ENCODE results near the gene AHNAK.
A peak's percentile ranks its signal among the peaks of the same experiment; 100 is the strongest.

The AHNAK gene

DNA sequence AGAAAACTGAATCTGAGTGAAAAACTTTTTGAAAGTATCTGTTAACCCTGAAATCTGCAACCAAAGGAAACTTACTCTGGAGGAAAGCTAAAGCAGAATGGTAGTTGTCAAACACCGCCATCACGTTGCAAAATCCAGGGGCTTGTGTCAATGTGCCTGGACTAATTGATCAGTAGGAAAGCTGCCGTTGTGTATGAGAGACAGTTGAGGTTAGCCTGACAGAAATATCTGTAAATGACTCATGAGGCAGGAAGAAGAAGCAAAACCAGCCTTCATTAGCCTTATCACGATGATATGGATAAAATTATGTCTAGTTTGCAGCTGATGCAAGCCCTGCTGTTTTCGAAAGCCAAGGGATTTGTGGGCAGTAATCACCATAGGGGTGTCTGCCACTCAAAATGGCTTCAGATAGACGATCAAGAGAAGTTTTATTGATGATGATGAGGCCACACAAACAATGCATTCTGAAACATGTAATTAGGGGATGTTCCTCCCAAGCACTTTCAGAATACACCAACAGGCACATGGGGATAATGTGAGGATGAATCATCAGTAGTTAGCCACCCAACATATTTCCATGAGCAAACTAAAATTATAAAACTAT, 118.9 kb downstream of the AHNAK start:
- TF ChIP-seq, protein P1, sequence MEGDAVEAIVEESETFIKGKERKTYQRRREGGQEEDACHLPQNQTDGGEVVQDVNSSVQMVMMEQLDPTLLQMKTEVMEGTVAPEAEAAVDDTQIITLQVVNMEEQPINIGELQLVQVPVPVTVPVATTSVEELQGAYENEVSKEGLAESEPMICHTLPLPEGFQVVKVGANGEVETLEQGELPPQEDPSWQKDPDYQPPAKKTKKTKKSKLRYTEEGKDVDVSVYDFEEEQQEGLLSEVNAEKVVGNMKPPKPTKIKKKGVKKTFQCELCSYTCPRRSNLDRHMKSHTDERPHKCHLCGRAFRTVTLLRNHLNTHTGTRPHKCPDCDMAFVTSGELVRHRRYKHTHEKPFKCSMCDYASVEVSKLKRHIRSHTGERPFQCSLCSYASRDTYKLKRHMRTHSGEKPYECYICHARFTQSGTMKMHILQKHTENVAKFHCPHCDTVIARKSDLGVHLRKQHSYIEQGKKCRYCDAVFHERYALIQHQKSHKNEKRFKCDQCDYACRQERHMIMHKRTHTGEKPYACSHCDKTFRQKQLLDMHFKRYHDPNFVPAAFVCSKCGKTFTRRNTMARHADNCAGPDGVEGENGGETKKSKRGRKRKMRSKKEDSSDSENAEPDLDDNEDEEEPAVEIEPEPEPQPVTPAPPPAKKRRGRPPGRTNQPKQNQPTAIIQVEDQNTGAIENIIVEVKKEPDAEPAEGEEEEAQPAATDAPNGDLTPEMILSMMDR (IDR thresholded peaks at IDR 0.05; ENCODE audit: extremely low read depth, missing control alignments), result no peak
- DNase-seq (ENCODE audit: low spot score), result peak; percentile 37

DNA sequence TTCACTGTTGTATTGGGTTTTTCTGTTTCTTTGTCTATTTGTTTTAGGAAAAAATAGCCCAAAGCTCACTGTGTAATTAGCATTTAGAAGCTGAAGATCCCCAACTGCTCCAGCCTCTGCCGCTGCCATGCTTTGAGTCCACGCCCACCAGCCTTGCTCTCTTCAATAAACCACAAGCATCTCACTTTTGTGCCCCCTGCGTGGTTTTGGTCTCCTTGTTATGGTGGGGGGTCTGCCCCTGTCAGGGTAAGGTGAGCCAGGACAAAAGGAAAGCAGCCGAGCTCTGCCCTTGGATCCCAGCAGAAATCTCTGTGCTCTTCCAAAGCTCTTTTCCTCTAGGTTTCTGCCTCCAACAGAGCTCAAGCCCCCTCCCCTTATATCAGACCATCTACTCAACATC, 123.6 kb downstream of the AHNAK start:
- no peak for DNase-seq (ENCODE audit: low spot score)
- TF ChIP-seq, protein P1 (IDR thresholded peaks at IDR 0.05; ENCODE audit: extremely low read depth, missing control alignments), result no peak

DNA sequence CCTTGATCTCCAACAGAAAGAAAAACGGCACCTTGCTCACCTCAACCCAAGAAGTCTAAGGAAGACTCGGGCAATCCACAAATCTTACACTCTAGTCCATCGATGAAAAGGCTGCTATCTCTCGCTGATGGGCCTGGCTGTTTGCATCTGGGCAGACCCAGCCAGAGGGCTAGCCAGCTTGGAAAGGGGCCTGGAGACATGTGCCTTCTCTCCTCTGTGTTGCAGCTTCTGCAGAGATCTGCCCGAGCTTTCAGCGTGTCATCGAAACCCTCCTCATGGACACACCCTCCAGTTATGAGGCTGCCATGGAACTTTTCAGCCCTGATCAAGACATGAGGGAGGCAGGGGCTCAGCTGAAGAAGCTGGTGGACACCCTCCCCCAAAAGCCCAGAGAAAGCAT, 124.6 kb downstream of the AHNAK start:
- DNase-seq (ENCODE audit: low spot score), result no peak
- TF ChIP-seq, protein P1 (IDR thresholded peaks at IDR 0.05; ENCODE audit: extremely low read depth, missing control alignments), result no peak

DNA sequence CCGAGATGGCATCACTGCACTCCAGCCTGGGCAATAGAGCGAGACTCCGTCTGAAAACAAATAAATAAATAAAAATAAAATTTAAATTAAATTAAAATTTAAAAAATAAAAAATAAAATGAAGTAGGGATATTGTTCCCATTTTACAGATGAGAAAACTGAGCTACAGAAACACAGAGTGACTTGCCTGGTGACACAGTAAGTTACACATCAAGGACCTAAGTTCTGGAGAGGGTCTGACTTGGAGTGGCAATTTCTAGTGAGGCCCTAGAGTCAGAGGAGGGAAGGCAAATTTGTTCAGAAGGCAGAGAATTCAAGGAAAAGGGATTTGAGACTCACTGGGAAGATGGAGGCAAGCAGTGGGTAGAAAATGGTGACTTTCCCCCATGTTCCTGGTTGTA, 125.7 kb downstream of the AHNAK start:
- TF ChIP-seq, protein P1 (IDR thresholded peaks at IDR 0.05; ENCODE audit: extremely low read depth, missing control alignments), result no peak
- no peak for DNase-seq (ENCODE audit: low spot score)

DNA sequence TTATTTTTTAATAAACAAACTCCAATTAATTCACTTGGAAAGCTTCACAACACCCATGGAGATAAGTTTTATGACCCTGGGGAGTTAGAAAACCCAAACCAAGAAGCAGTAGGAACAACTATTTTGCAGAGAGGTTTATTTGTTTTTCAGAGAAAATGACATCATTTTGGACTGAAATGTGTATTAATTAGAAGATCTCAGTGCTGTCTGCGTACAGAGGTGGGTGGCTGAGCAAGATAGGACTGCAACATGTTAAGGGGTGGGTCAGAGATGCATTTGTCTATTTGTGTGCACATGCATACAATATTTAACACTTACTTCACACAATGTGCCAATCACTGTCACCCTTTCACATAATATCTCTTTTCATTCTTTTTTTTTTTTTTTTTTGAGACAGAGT, 126.7 kb downstream of the AHNAK start:
- TF ChIP-seq, protein P1 (IDR thresholded peaks at IDR 0.05; ENCODE audit: extremely low read depth, missing control alignments), result no peak
- DNase-seq (ENCODE audit: low spot score), result no peak

DNA sequence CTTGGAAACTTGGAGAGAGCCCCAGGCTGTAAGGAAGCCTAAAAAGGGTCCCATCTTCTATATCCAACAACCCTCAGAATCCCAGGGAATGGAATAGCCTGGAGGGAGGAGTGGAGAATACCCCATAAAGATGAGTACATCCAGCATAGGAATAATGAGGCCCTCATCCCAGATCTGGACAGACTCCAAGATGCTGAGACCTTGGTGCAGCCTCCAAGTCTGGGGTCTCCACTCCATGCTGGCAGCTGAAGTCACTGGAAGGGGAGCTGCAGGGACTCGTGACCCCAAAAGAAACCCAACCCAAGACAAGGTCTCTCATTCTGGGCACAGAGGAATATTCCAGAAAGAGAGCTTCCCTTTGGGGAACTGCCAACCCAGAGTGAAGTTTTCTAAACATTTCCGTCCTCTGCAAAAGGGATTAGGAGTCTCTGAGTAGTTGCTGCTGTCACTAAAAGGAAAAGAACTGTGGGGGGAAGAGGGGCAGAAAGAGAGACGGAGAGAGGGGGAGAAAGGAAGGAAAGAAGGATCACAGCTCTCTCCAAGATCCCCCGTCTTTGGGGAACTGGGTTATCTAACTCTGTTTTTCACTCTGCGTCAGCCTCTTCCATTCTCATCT, 127.2 kb downstream of the AHNAK start:
- no peak for DNase-seq (ENCODE audit: low spot score)
- TF ChIP-seq, protein P1 (IDR thresholded peaks at IDR 0.05; ENCODE audit: extremely low read depth, missing control alignments), result no peak

DNA sequence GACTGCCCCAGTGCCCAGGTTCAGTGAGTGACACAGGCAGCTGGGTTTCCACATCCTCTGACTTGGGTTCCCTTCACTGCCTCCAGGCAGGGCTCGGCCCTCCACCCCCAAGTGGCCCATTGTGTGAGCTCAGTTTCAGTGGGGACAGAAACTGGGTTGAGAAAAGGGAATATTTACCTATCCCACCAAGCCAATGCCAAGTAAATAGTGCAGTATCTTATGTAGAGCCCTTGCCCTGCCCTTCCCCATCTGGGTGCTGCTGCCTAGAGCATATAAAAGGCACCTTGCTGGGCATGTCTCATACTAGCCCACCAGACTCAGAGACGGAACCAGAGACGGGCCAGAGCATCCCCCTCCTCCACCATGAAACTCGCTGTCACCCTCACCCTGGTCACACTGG, 127.9 kb downstream of the AHNAK start, which contains the start of gene SCGB1A1:
Gene SCGB1A1, plus strand, starts transcription at position 301 of the 400 bp plus-strand sequence. Its CDS starts 63 bp downstream, at position 364.
- TF ChIP-seq, protein P1 (IDR thresholded peaks at IDR 0.05; ENCODE audit: extremely low read depth, missing control alignments), result no peak
- no peak for DNase-seq (ENCODE audit: low spot score)

Measured in GM20000 (cell line).